ENCODE measurements around the gene PYGB.
"Not testable (repeated sequence)": the region's sequence is repeated elsewhere in the genome, so short reads cannot be mapped to it uniquely, and the experiment has no call there.

PYGB gene

DNA sequence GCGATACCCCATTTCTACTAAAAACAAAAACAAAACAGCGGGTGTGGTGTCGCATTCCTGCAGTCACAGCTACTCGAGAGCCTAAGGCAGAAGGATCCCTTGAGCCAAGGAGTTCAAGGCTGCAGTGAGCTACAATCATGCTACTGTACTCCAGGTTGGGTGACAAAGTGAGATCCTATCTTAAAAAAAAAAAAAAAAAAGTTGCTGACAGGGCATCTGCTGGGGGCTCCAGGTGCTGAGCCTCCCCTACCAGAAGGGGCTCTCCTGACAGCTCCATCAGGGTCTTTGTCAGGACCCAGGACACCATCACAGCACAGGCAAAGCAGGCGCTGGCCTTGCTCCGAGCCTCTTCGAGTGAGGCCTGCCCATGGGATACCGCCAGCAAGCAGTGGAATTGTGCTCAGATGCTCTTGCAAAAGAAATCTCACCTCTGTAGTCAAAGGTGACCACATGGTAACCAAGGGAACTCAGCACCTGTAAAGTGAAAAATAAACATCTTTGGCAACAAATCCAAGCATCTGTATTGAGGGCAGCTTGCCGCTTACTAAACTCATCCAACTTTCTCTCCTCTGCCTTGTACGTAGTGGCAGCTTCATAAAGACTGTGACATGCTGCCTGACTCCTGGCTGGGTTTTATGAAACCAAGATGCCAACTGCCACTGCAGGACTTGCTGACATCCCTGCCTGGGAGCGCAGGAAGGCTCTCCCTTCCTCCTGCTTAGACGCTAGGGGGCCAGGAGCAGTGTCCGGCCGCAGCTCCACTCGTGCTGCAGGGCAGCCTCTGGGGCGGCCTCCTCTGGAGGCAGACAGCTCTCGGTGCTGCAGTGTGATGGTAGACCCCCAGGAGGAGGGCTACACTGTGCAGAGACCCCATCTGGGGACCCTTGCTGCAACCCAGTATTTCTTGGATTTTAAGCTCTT, 66.9 kb downstream of the PYGB start:
- no peak for DNase-seq (ENCODE audit: low spot score)

DNA sequence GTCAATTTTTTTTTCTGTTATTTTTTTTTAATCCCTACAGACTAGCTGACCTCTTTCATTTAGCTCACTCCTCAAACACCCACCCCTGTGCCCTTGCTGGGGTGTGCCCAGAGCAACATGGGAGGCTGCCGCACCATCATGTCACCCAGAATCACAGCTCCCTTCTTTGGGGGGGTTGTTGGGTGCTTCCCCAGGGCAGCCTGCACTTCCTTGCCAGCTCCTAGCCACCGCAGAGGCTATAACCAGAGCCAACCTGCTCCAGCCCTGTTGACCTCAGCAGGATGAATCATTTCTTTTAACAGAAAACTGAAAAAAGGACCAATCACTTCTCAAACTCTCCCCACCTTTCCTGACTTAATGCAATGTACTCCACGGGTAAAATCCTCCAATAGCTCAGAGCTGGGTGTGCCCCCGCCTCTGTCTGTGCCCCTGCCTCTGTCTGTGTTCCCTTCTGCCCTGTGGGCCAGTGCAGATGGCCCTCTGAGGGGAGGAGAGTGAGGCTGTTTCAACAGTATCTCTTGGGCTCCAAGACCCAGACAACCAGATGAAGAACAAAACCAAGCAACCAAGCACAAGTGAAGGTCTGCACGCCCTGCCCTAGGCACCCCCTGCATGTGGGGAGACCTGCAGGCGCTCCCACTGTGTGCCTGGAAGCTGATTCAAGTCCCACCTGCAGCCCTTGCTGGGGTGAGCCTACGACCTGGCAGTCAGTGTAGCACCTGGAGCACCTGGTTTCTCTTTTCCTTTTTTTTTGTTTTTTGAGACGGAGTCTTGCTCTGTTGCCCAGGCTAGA, 67.7 kb downstream of the PYGB start:
- no peak for DNase-seq (ENCODE audit: low spot score)

DNA sequence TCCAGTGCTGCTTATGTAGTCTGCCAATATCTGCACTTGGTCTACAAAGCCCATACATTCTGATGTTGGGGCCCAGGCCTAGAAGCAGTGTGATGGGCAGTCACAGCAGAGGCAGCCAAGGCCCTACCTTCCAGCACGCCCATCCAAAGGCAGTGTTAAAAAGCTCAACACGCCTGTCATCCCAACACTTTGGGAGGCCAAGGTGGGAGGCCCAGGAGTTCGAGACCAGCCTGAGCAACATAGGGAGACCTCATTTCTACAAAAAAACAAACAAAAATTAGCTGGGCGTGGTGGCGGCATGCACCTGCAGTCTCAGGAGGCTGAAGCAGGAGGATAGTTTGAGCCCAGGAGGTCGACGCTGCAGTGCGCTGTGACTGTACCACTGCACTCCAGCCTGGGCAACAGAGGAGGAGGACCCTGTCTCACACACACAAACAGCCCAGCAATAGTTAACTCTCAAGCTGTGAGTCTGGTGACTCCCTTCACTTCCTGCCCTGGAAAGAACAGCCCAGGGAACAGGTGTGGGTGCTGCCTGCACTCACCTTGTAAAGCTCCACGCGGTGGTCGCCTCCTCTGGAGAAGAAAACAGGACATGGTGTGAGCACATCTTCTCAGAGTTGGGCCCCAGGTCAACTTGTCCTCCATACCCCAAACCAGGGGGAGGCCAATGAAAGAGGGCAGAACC, 68.8 kb downstream of the PYGB start:
- DNase-seq (ENCODE audit: low spot score): no peak

DNA sequence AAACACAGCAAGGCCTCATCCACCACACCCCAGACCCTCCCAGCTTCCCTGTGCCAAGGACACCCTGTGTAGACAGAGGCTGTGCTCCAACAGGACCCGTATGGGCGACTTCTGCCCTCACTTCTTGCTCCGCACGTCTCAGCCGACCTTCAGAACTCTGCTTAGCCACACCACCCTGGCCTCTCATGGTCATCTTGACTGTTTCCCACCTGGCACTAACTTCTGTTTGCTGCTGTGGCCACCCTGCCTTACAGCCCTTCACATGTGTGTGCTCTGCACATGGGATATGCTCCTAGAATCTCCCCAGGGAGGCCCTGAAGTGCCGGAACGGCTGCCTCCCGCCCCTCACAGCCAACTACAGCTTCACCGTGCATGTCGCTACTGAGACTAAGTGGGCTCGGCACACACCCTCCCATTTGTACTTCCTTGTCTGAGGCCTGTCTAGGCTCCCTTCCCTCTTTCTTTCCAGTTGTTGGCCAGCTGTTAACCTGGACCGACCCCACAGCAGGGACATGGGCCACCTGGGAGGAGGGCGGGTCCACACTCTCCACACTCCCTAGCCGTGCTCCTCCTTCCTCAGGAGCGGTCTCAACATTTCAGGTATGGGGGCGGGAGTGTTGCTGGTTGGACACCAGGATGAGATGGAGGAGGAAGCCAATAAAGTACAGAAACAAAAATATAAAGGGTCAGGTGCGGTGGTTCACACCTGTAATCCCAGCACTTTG, 69.6 kb downstream of the PYGB start:
- no peak for DNase-seq (ENCODE audit: low spot score)

DNA sequence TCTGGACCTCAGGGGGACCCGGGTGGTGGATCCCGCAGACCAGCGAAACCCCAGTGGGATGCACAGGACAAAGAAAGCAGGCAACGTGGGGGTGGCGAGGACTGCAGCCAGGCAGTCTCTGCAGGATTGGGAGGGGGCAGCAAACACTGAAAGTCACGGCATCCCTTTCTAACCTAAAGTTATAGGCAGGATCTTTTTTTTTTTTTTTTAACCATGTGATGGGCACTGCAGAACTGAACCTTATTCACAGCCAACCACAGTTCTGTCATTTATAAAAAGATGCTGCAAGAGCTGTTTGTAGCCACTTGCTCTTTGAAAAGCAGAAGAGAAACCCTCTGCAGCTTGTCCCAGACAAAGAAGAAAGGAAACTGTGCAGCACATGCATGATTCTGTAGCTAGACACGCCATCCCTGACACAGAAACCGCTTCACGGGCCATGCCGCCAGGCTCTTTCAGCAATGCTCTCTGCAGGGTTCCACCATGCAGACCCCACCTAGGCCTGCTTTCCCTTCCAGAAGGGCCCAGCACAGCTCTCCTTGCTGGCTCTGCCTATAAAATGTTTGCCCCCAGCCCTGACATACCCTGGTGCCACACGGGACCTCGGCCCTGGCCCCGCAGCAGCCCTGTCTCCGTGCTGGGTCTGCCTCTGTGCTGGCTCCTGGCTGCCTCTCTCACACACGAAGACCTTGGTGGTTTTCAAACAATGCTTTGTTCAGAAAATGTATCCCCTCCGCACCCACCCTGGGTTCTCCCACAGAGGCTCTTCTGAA, 70.8 kb downstream of the PYGB start:
- peak; percentile 89 for DNase-seq (ENCODE audit: low spot score)

DNA sequence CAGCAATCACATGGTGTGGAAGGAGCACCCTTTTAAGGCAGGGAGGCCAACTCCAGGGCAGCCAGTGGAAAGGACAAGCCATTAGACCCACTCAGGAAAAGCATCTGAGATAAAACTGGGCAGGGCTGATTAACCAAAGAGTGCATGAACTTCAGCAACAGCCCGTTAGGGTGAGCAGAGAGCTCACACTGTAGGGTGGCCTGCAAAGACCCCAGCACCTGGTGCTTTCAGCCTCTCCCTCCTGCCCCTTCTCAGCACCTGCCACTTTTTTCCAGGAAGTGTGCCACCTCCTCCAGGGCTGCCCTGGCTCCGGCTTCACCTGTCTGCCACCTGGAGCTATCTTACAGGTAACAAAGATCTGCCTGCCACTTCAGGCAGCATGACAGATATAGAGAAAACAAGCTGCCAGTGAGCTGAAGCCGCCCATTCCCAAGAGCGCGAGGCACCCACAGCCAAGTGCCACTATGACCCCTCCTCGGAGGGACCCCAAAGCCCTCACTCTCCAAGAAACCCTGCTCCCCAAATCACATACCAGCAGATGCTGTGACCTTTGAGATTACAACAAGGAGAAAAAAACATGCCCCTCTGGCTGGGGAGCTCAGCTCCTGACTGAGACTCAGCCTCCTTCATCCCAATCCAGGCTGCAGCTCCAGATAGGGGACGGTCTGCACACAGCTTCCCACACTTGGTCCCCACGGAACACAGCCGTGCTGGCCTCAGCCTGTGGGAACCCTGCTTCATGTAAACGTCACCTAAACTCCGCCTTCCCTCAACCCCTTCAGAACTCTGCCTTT, 71.6 kb downstream of the PYGB start:
- peak; percentile 60 for DNase-seq (ENCODE audit: low spot score)

DNA sequence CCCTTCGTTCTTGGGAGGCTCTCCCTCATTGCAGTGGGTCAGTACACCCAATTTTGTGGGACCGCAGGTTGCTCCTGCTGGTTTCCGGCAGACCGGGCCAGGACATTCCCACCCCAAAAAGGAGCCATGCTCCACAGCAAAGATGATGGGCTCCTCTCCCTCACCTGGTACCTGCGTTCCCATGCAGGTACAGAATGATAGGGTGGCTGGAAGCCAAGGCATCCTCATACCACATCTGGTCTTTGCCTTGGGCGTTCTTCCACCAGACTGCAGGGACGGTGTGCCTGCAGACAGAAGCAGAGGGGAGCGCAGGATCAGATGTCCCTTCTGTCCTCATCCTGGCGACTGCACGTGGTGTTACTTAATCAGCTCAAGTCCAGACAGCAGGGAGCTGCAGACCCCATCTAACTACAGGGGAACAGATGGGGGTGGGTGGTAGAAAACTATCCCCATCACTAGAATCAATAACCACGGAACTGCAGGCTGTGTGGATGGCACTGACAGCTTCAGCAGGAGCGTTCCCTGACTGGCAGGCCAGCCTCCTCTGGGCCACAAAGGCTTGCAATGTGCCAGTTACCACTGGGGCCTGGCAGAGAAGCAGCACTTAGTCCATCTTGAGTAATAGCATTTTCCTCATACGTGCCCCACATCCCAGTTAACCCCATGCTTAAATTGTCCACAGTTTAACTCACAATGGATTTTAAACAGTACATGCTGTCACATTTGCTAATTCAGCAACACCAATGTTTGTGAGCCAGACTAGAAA, 72.3 kb downstream of the PYGB start:
- peak; percentile 72 for DNase-seq (ENCODE audit: low spot score)

DNA sequence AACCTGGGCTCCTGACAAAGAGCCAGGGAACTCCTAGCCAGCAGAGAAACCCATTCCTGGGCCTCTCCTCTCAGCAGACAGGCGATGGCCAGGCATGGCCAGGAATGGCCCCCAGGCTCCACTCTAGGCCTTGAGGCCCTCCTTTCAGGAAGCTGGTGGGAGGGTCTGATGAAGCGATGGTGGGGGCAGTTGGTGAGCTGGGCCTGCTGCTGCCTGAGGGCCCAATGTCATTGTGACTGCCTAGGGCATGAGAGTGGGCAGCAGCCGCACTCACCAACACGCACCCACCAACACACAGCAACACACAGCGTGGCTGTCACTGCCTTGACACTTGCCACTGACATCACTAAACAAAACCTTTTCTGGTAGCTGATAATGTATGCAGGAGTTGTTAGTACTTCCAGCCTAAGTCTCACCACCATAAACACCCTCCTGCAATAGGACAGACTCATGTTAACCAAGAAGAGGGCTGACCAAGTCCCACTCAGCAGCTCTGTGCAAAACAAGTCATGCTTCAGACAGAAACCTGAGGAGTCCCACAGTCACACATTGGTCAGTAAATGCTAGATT, 73.5 kb downstream of the PYGB start:
- DNase-seq (ENCODE audit: low spot score): no peak

DNA sequence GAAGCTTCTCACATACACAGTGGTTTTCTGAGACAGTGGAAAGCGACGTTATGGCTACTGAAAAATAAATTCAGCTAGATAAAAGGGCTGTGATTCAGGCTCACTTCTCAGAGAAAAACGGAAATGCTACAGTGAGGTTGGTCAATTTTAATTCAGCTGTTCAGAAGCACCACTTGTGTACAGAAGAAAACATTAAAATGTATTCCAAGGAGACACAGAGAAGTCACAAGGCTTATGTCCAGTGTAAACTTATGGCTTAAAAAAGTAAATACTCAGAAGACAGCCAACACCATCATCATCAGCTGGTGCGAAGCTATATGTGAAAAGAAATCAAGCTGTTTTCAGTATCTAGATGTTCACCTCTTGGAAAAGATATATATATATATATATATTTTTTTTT, 74.1 kb downstream of the PYGB start:
- DNase-seq (ENCODE audit: low spot score): no peak

DNA sequence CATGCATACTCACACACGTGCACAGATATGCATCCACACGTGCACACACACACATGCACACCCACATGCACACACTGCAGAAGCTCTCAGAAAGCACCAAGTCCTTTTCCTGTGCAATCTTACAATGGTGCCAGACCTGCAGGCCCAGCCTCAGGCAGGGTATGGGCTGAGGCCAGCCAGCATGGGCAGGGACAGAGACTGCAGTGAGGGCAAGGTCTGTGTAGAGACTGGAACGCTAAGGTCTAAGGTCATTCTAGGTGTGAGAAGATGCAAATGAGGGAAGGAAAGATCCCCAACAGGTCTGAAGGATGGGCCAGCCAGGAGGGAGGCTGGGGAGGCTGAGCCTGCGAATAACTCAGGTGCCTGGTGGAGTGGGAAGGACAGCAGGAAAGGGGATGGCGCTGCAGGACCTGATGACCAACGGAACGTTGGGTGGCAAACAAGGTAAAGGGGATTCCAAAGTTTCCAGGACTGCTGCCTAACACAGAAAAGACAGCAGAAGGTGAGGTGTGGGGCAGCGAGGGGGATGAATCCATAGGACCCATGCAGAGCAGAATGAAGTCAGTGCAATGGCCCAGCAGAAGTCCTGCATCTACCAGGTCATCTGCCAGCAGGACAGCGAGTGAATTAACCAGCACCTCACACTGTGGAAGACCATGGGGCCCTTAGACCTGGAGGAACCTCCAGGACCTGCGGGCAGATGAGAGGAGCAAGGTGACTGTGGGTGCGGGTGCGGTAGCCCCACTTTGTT, 75.8 kb downstream of the PYGB start:
- no peak for DNase-seq (ENCODE audit: low spot score)

DNA sequence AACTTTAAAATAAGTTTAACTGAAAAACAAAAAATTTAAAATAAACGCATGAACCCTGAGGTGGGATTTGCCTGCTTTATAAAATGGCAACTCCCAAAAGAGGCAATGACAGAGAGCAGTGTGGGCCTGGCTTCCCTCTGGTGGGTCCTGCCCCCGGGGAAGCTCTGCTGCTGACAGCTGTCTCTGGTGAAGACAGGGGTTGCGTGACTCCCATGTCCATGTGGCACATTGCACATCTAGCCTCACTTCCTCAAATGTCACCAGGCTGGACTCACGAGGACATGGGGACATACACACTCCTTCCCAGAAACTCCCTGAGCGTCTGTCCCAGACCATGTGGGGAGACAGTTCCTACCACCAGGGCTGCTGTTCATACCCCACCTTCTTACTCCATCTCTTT, 76.5 kb downstream of the PYGB start:
- peak; percentile 72 for DNase-seq (ENCODE audit: low spot score)

DNA sequence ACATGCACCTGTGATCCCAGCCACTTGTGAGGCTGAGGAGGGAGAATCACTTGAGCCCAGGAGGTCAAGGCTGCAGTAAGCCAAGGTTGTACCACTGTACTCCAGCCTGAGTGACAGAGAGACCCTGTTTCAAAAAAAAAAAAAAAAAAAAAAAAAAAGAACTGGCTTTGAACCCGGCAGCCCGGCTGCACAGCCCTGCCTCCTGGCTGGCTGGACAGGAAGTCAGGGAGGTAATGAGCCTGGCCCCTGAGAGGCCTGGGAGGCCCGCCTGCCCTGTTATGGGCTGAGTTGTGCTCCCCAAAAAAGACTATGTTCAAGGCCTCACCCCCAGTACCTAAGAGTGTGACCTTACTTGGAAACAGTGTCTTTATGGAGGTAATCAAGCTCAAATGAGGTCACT, 77.2 kb downstream of the PYGB start:
- no peak for DNase-seq (ENCODE audit: low spot score)

DNA sequence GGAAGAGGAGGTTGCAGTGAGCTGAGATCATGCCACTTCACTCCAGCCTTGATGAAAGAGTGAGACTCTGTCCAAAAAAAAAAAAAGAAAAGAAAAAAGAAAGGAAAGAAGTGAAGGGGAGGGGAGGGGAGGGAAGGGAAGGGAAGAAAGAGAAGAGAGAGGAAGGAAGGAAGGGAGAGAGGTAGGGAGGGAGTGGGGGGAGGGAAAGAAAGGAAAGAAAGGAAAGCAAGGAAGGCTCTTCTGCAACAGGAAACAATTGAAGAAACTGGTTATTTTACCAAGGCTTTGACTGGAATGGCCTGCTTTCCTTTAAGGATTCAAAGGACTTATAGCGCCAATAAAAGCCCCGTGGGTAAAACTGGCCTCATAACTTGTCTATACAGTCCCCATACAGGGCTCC, 78.1 kb downstream of the PYGB start:
- DNase-seq (ENCODE audit: low spot score): no peak

DNA sequence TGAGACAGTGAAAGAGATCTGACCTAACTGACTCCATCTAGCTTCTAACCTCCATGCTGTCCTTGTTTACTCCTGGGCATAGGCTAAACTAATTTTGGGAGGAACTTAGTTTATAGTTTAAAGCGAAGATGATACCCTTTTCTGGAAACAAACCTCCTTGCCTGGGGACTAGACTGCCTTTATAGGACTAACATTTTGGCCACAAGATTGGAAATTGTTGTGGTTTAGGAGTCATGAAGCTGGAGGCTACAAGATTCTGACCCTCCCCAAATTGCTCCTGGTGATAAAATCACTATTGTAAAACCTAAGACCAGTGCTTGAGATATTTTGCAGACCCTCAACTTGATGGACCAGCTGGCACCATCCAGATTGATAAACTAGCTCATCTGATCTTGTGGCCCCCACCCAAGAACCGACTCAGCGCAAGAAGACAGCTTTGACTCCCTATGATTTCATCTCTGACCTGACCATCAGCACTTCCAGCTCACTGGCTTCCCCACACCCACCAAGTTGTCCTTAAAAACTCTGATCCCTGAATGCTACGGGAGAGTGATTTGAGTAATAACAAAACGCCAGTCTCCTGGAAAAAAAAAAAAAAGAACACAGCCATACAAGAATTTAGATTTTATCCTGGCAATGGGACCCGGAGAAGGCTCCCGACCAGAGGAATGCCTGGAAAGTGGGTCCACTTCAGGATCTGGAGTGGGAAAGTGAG, 79.8 kb downstream of the PYGB start:
- no peak for DNase-seq (ENCODE audit: low spot score)

DNA sequence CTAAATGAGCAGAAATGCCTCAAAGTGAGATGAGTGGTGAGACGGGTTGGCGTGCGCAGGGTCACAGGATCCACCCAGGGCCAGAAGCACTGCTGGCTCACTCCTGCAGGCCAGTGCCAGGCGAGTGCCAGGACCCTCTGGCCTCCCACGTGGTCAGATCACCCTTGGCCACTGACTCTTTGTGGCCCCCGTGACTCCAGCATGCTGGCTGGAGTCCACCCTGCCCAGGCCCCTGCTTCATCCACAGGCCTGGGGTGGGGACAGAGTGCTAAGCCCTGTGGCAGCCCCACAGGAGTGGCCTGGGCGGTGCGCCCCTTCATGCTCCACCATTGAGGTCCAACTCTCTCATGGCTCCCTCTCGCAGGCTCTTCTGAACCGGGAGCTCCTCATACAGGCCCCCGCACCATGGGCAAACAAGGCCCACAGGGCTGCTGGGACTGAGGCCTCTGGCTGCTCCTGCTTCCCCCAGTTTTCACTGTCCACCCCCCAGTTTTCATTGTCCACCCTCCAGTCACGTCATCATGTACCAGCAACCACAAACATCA, 81.1 kb downstream of the PYGB start:
- no peak for DNase-seq (ENCODE audit: low spot score)

DNA sequence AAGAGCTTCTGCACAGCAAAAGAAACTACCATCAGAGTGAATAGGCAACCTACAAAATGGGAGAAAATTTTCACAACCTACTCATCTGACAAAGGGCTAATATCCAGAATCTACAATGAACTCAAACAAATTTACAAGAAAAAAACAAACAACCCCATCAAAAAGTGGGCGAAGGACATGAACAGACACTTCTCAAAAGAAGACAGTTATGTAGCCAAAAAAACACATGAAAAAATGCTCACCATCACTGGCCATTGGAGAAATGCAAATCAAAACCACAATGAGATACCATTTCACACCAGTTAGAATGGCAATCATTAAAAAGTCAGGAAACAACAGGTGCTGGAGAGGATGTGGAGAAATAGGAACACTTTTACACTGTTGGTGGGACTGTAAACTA, 87.1 kb downstream of the PYGB start:
- DNase-seq (ENCODE audit: low spot score): not testable (repeated sequence)
